GM19025 (cell line): ENCODE results near the gene CHRNB2.
A peak's percentile ranks its signal among the peaks of the same experiment; 100 is the strongest.

ENCODE experiments used
- ATAC-seq: cut with Tn5 transposase; IDR thresholded peaks from one replicate; pipeline ENCODE4 v1.9.1; 2021; ENCODE audit warnings: mild to moderate bottlenecking, low read depth, moderate library complexity; ENCODE audit not compliant: unreplicated experiment

Gene CHRNB2

GRCh38 chr1:154608397-154609270 lies 41.1 kb downstream of the CHRNB2 start:
- no peak for ATAC-seq

- no peak for ATAC-seq
Observed at GRCh38 chr1:154609398-154610380, 42.1 kb downstream of the CHRNB2 start.

- no peak for ATAC-seq
Observed at GRCh38 chr1:154611150-154611862, 43.7 kb downstream of the CHRNB2 start.

- ATAC-seq, result no peak
Observed at GRCh38 chr1:154614247-154614646, 46.7 kb downstream of the CHRNB2 start.

GRCh38 chr1:154614901-154615300 lies 47.3 kb downstream of the CHRNB2 start:
- no peak for ATAC-seq

GRCh38 chr1:154615411-154615810 lies 47.8 kb downstream of the CHRNB2 start:
- ATAC-seq, result no peak

GRCh38 chr1:154616659-154617345 lies 49.2 kb downstream of the CHRNB2 start:
- no peak for ATAC-seq

GRCh38 chr1:154619181-154619948 lies 51.8 kb downstream of the CHRNB2 start:
- no peak for ATAC-seq

- ATAC-seq, result no peak
Observed at GRCh38 chr1:154620751-154621150, 53.2 kb downstream of the CHRNB2 start.

- no peak for ATAC-seq
Observed at GRCh38 chr1:154621875-154622274, 54.3 kb downstream of the CHRNB2 start.

- ATAC-seq, result no peak
Observed at GRCh38 chr1:154622503-154623039, 55.0 kb downstream of the CHRNB2 start.

GRCh38 chr1:154623358-154623757 lies 55.8 kb downstream of the CHRNB2 start:
- no peak for ATAC-seq

- ATAC-seq, result no peak
Observed at GRCh38 chr1:154624746-154625643, 57.4 kb downstream of the CHRNB2 start.

GRCh38 chr1:154626456-154627256 lies 59.1 kb downstream of the CHRNB2 start:
- peak; percentile 11 for ATAC-seq

- peak; percentile 49 for ATAC-seq
Observed at GRCh38 chr1:154627257-154628120, 59.9 kb downstream of the CHRNB2 start.

- no peak for ATAC-seq
Observed at GRCh38 chr1:154628121-154628405, 60.5 kb downstream of the CHRNB2 start.
